A673 (cell line): ENCODE measurements around the gene WNT7A. TPM values are rescaled to one million over a fixed set of nuclear protein-coding genes. Genes with fewer than 3 reads are reported as not detected.

Experiments used
- BruUV-seq: library from RNA; stranded (reverse); fragments of 400-500 nt; replicated peaks from 2 replicates; lab custom pipeline; 2021; lab: Mats Ljungman, UMichigan
- CTCF ChIA-PET: fragments of 300-600 bp; sonication (Branson Sonifier 250); formaldehyde crosslinking; loops from one replicate; lab custom pipeline; 2022; ENCODE audit warnings: antibody characterized with exemption; lab: Charles Lee
- POLR2A ChIA-PET: fragments of 300-600 bp; sonication (Branson Sonifier 250); formaldehyde crosslinking; loops from one replicate; lab custom pipeline; 2022; ENCODE audit warnings: antibody characterized with exemption; ENCODE audit not compliant: low non-redundant PET; lab: Charles Lee
- DNase-seq: peaks from one replicate; pipeline ENCODE4 v3.0.0-alpha.2; 2015; ENCODE audit warnings: low spot score
- H3K27ac ChIP-seq: fragments of 200-600 bp; sonication (generic); 2 replicates; pipeline ENCODE4 v1.5.1; 2016; ENCODE audit warnings: mixed run types, low read depth, mild to moderate bottlenecking, mixed read lengths, antibody characterized with exemption, low read length; ENCODE audit not compliant: poor library complexity, severe bottlenecking
- H3K27me3 ChIP-seq: fragments of 200-600 bp; sonication (generic); replicated peaks from 2 replicates; pipeline ENCODE4 v1.6.1; 2017; ENCODE audit warnings: mixed run types, low read depth, mild to moderate bottlenecking, mixed read lengths, antibody characterized with exemption, low read length; ENCODE audit not compliant: insufficient read depth, poor library complexity
- H3K36me3 ChIP-seq: fragments of 200-600 bp; sonication (generic); 2 replicates; pipeline ENCODE4 v1.6.1; 2016; ENCODE audit warnings: mixed run types, mild to moderate bottlenecking, mixed read lengths, antibody characterized with exemption, low read length; ENCODE audit not compliant: insufficient read depth, poor library complexity, severe bottlenecking
- H3K4me1 ChIP-seq: fragments of 200-600 bp; sonication (generic); 2 replicates; pipeline ENCODE4 v1.6.1; 2017; ENCODE audit warnings: mixed run types, mild to moderate bottlenecking, mixed read lengths, antibody characterized with exemption, low read length; ENCODE audit not compliant: insufficient read depth, poor library complexity, severe bottlenecking
- H3K4me3 ChIP-seq: fragments of 200-600 bp; sonication (generic); 2 replicates; pipeline ENCODE4 v1.5.1; 2016; ENCODE audit warnings: low read depth, mixed run types, mild to moderate bottlenecking, mixed read lengths, low read length; ENCODE audit not compliant: poor library complexity, severe bottlenecking
- H3K9me3 ChIP-seq: fragments of 200-600 bp; sonication (generic); 2 replicates; pipeline ENCODE4 v1.6.1; 2016; ENCODE audit warnings: mixed run types, low read depth, mild to moderate bottlenecking, mixed read lengths, antibody characterized with exemption, low read length; ENCODE audit not compliant: poor library complexity, severe bottlenecking
- CTCF ChIP-seq: fragments of 300-800, 200-600 bp; sonication (generic); conservative IDR thresholded peaks from 2 replicates; pipeline ENCODE4 v1.5.1; 2017; ENCODE audit warnings: low read depth, mild to moderate bottlenecking, antibody characterized with exemption, low read length, moderate library complexity, mixed read lengths
- EZH2 ChIP-seq: fragments of 200-600 bp; sonication (generic); IDR thresholded peaks from 2 replicates; pipeline ENCODE4 v1.6.1; 2017; ENCODE audit warnings: borderline replicate concordance, low read depth, mild to moderate bottlenecking, mixed read lengths, antibody characterized with exemption, low read length; ENCODE audit not compliant: poor library complexity, severe bottlenecking
- intact Hi-C: fragments of 100-400 bp; cut with micrococcal nuclease; formaldehyde crosslinking; loops from one replicate; pipeline ENCODE4 v1.10.0; 2022; ENCODE audit not compliant: unreplicated experiment
- total RNA-seq: library from RNA; stranded (reverse); gene quantifications from 2 replicates; pipeline ENCODE4 v1.2.3, GENCODE V29; 2021

The WNT7A gene
- total RNA-seq, 1 experiment from 2014 or later, result not detected

DNA sequence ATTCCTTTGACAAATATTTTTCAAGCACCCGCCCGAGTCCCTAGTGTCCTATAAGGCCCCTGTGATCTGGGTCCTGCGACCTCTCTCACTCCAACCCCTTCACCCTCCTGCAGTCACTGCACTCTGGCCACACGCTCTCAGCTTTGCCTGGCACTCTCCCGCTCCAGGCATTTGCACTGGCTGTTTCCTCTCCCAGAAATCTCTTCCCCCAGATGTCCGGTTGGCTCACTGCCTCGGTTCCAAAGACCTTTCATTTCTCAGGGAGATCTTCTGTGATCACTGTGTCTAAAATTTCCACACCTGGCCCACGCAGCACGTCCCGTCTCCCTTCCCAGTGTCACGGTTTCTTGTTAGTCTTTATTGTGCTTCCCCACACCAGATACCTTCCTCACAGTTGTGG, 97.4 kb downstream of the WNT7A start:
- H3K4me3 ChIP-seq, result no peak overlapping the region
- no peak overlapping the region for H3K27ac ChIP-seq
- peaks cover 41% of the 10 kb centered on the region for H3K27me3 ChIP-seq
- intact Hi-C loops, result no loop called here
- CTCF ChIA-PET, result no interaction called here
- POLR2A ChIA-PET, result no interaction called here
- no TSS peak for BruUV-seq
- H3K9me3 ChIP-seq, result no peaks in the 10 kb centered on the region
- no peaks in the 10 kb centered on the region for H3K4me1 ChIP-seq
- no peaks in the 10 kb centered on the region for H3K36me3 ChIP-seq
- no peak for TF ChIP-seq CTCF
- DNase-seq, result no peak

- Histone ChIP-seq H3K4me1 (no peaks in the 10 kb centered on the region), H3K36me3 (no peaks in the 10 kb centered on the region), H3K27ac (no peak overlapping the region), H3K4me3 (no peak overlapping the region), H3K27me3 (peaks cover 35% of the 10 kb centered on the region), H3K9me3 (no peaks in the 10 kb centered on the region)
- intact Hi-C loops, result no loop called here
- ChIA-PET POLR2A (no interaction called here), CTCF (no interaction called here)
- no TSS peak for BruUV-seq
- no peak for DNase-seq
- TF ChIP-seq EZH2 (no peak), CTCF (no peak)
Measured at GRCh38 chr3:13781417-13781816, 98.5 kb downstream of the WNT7A start.

- CTCF ChIA-PET, result no interaction called here
- POLR2A ChIA-PET, result no interaction called here
Measured at GRCh38 chr3:13780432-13781176, 99.3 kb downstream of the WNT7A start.

More at GRCh38 chr3:13780432-13781176, 99.3 kb downstream of the WNT7A start:
- BruUV-seq, result no TSS peak
- DNase-seq, result no peak
- Histone ChIP-seq H3K4me1 (no peaks in the 10 kb centered on the region), H3K36me3 (no peaks in the 10 kb centered on the region), H3K4me3 (no peak overlapping the region), H3K27ac (no peak overlapping the region), H3K27me3 (peaks cover 34% of the 10 kb centered on the region), H3K9me3 (no peaks in the 10 kb centered on the region)
- intact Hi-C loops, result no loop called here
- TF ChIP-seq EZH2, result no peak
- TF ChIP-seq CTCF, result no peak
